ENCODE measurements around the gene CD2.
A peak's percentile ranks its signal among the peaks of the same experiment; 100 is the strongest.

CD2 gene

DNA sequence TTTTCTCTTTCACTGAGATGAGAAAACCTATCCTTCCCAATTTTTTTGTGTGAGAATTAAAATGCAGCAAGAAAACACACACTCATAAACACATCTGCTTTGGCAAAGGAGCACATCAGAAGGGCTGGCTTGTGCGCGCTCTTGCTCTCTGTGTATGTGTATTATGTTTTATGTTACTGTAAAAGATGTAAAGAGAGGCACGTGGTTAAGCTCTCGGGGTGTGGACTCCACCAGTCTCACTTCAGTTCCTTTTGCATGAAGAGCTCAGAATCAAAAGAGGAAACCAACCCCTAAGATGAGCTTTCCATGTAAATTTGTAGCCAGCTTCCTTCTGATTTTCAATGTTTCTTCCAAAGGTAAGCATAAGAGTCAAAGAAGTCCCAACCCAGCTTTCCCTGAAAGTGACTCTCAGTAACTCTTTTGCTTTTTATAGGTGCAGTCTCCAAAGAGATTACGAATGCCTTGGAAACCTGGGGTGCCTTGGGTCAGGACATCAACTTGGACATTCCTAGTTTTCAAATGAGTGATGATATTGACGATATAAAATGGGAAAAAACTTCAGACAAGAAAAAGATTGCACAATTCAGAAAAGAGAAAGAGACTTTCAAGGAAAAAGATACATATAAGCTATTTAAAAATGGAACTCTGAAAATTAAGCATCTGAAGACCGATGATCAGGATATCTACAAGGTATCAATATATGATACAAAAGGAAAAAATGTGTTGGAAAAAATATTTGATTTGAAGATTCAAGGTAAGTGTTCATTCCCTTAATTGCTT, at the start of gene CD2:
Gene CD2, plus strand, starts transcription at position 233 of the 780 bp plus-strand sequence. Its CDS starts 63 bp downstream, at position 296.
- Mint-ChIP-seq H3K9me3 (no peaks in the 10 kb centered on the region), H3K36me3 (peaks cover 56% of the 10 kb centered on the region), H3K4me3 (peak within 1 kb of the TSS; percentile 93), H3K4me1 (peaks cover 36% of the 10 kb centered on the region), H3K27ac (peak within 1 kb of the TSS; percentile 99)
- ATAC-seq (peak; percentile 86), DNase-seq (ENCODE audit: low spot score in 2 of 2) (peak in 1 of 2 donors; percentile 79)

GRCh38 chr1:116706123-116706522, 48.1 kb upstream of the CD2 start:
- no peak for DNase-seq (ENCODE audit: low spot score in 2 of 2)
- no peak for ATAC-seq
- H3K4me3 Mint-ChIP-seq, result no peak overlapping the region
- no peak overlapping the region for H3K27ac Mint-ChIP-seq
- no peaks in the 10 kb centered on the region for H3K36me3 Mint-ChIP-seq
- no peaks in the 10 kb centered on the region for H3K4me1 Mint-ChIP-seq
- peaks cover 2% of the 10 kb centered on the region for H3K9me3 Mint-ChIP-seq

- DNase-seq (ENCODE audit: low spot score in 2 of 2), result no peak
- Mint-ChIP-seq H3K4me3 (no peak overlapping the region), H3K9me3 (peaks cover 2% of the 10 kb centered on the region), H3K27ac (no peak overlapping the region), H3K4me1 (no peaks in the 10 kb centered on the region), H3K36me3 (no peaks in the 10 kb centered on the region)
- ATAC-seq, result no peak
Observed at GRCh38 chr1:116706841-116707240, 47.4 kb upstream of the CD2 start.

GRCh38 chr1:116708255-116708900, 45.9 kb upstream of the CD2 start:
- H3K27ac Mint-ChIP-seq, result no peak overlapping the region
- peaks cover 2% of the 10 kb centered on the region for H3K9me3 Mint-ChIP-seq
- DNase-seq (ENCODE audit: low spot score in 2 of 2), result no peak
- H3K36me3 Mint-ChIP-seq, result no peaks in the 10 kb centered on the region
- H3K4me3 Mint-ChIP-seq, result no peak overlapping the region
- peaks cover 9% of the 10 kb centered on the region for H3K4me1 Mint-ChIP-seq
- ATAC-seq, result no peak

- Mint-ChIP-seq H3K9me3 (no peaks in the 10 kb centered on the region), H3K27ac (no peak overlapping the region), H3K4me3 (no peak overlapping the region), H3K4me1 (peaks cover 9% of the 10 kb centered on the region), H3K36me3 (no peaks in the 10 kb centered on the region)
- DNase-seq (ENCODE audit: low spot score in 2 of 2) (no peak), ATAC-seq (no peak)
Observed at GRCh38 chr1:116709666-116710167, 44.5 kb upstream of the CD2 start.

DNA sequence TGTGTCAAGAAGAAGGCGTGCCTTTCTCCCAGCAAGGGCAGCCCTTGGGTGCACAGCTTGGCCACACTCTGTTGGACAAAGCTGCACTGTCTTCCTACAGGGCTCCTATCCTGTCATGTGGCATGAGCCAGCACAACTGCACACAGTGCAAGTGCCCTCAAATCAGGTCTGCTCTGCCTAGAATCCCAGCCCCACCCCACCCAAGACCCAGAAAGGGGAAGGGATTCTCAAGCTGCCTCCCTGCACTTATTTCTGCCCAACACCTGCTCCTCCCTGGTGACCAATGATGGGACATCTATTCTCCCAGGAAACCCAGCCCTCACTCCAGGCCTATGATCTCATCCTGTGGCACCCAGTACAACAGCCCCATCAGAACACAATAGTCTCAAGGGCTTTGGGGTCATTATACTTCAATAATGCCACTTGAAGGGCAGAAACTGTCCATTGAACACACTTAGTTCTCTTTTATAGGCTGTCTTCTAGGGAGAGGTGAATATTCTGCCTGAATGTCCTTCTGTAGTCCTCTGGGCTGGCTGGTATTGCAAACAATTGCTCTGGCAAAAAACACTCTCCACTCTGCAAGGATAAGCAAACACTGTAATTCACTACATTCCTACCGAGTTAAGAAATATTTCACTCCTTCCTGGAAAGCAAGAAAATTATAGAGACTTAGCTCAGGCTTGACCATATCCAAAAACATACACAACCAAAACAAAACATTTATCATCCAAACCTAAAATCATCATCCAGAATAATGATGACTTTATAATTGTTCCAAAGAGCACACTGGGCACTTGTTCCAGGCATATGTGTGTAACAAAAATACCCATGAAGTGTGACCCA, 43.6 kb upstream of the CD2 start:
- Mint-ChIP-seq H3K27ac (peak overlapping the region; percentile 1), H3K4me1 (peaks cover 9% of the 10 kb centered on the region), H3K36me3 (no peaks in the 10 kb centered on the region), H3K9me3 (no peaks in the 10 kb centered on the region), H3K4me3 (no peak overlapping the region)
- DNase-seq (ENCODE audit: low spot score in 2 of 2) (no peak), ATAC-seq (no peak)

DNA sequence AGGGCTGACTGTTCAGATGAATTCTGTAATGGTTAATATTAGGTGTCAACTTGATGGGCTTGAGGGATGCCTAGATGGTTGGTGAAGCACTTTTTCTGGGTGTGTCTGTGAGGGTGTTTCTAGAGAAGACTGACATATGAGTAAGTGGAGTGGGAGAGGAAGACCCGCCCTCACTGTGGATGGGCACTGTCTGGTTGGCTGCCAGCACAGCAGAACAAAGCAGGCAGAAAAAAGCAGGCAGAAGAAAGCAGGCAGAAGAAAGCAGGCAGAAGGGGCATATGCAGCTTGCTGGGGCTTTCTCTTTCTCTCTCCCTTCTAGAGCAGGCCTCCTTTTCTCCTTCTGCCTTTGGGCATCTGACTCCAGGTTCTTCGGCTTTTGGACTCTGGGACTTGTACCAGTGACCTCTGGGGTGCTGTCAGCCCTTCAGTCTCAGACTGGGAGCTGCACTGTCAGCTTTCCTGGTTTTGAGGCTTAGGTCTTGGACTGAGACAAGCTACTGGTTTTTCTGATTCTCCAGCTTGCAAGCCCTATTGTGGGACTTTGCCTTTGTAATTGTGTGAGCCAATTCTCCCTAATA, 42.9 kb upstream of the CD2 start:
- DNase-seq (ENCODE audit: low spot score in 2 of 2) (no peak), ATAC-seq (peak; percentile 76)
- H3K4me1 Mint-ChIP-seq, result peaks cover 9% of the 10 kb centered on the region
- H3K4me3 Mint-ChIP-seq, result no peak overlapping the region
- no peaks in the 10 kb centered on the region for H3K9me3 Mint-ChIP-seq
- peak overlapping the region; percentile 1 for H3K27ac Mint-ChIP-seq
- H3K36me3 Mint-ChIP-seq, result no peaks in the 10 kb centered on the region

DNA sequence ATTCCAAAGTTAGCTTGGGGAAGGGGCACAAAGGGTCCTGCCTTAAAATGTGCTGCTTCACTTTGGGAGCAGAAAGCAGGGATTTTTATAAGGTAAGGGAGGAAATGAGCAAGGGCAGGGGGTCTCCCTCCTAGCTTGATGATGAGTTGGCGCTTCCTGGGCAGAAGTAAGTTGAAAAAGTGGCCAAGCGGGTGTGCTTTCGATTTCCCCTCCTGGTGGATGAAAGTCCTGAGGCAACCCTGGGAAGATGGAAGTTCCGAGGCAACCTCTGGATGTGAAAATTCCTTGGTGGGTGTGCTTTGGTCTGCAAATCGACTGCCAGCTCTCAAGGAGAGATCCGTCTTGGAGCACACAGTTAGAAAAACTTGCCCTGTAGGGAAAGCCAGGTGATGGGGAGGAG, 41.7 kb upstream of the CD2 start:
- Mint-ChIP-seq H3K9me3 (no peaks in the 10 kb centered on the region), H3K4me3 (no peak overlapping the region), H3K36me3 (no peaks in the 10 kb centered on the region), H3K4me1 (peaks cover 9% of the 10 kb centered on the region), H3K27ac (no peak overlapping the region)
- DNase-seq (ENCODE audit: low spot score in 2 of 2), result no peak
- no peak for ATAC-seq

- H3K27ac Mint-ChIP-seq, result no peak overlapping the region
- no peaks in the 10 kb centered on the region for H3K9me3 Mint-ChIP-seq
- DNase-seq (ENCODE audit: low spot score in 2 of 2) (no peak), ATAC-seq (no peak)
- peaks cover 9% of the 10 kb centered on the region for H3K4me1 Mint-ChIP-seq
- H3K36me3 Mint-ChIP-seq, result no peaks in the 10 kb centered on the region
- no peak overlapping the region for H3K4me3 Mint-ChIP-seq
Observed at GRCh38 chr1:116713474-116713873, 40.8 kb upstream of the CD2 start.

- Mint-ChIP-seq H3K27ac (no peak overlapping the region), H3K36me3 (no peaks in the 10 kb centered on the region), H3K9me3 (no peaks in the 10 kb centered on the region), H3K4me1 (peaks cover 9% of the 10 kb centered on the region), H3K4me3 (no peak overlapping the region)
- DNase-seq (ENCODE audit: low spot score in 2 of 2), result no peak
- ATAC-seq, result no peak
Observed at GRCh38 chr1:116716391-116716790, 37.8 kb upstream of the CD2 start.

- H3K4me3 Mint-ChIP-seq, result no peak overlapping the region
- no peaks in the 10 kb centered on the region for H3K9me3 Mint-ChIP-seq
Observed at GRCh38 chr1:116717318-116717717, 36.9 kb upstream of the CD2 start.

DNA sequence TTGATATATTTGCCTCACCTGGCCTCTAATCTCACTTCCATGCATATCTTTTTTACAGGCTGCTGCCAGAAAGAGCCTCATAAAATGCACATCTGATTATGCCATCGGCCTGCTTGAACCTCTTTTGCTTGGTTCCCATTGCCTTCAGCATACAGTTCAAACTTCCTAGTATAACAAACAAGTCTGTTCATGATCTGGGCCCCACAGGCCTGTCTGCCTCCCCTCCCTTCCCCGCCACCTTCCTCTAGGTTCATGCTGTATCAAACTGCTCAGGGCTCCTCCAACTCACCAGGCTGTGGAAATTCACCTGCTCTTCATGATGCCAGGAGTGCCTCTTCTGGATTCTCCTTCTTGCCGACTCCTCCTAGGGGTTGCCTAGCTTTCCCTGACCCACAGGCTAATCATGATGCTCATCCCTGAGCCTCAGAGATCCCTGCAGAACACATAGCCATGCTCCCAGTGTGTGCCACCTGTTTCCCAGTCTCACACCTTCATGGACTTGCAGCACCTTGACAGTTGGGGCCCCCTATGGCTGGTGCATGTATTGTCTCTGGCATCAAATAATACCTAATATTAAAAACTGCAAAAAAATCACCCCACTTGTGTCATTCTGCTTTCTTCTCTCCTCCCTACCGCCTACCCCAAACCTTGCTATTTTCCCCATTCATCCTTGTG, 33.7 kb upstream of the CD2 start:
- ATAC-seq, result no peak
- no peak overlapping the region for H3K4me3 Mint-ChIP-seq
- H3K4me1 Mint-ChIP-seq, result peaks cover 6% of the 10 kb centered on the region
- no peaks in the 10 kb centered on the region for H3K36me3 Mint-ChIP-seq
- no peak for DNase-seq (ENCODE audit: low spot score in 2 of 2)
- H3K9me3 Mint-ChIP-seq, result no peaks in the 10 kb centered on the region
- no peak overlapping the region for H3K27ac Mint-ChIP-seq

More at GRCh38 chr1:116717318-116717717, 36.9 kb upstream of the CD2 start:
- ATAC-seq (no peak), DNase-seq (ENCODE audit: low spot score in 2 of 2) (no peak)
- Mint-ChIP-seq H3K4me1 (peaks cover 5% of the 10 kb centered on the region), H3K27ac (no peak overlapping the region), H3K36me3 (no peaks in the 10 kb centered on the region)

- no peak for ATAC-seq
- no peaks in the 10 kb centered on the region for H3K36me3 Mint-ChIP-seq
- no peak for DNase-seq (ENCODE audit: low spot score in 2 of 2)
- H3K4me1 Mint-ChIP-seq, result peaks cover 9% of the 10 kb centered on the region
- no peaks in the 10 kb centered on the region for H3K9me3 Mint-ChIP-seq
- no peak overlapping the region for H3K4me3 Mint-ChIP-seq
- no peak overlapping the region for H3K27ac Mint-ChIP-seq
Observed at GRCh38 chr1:116721039-116721405, 33.2 kb upstream of the CD2 start.

DNA sequence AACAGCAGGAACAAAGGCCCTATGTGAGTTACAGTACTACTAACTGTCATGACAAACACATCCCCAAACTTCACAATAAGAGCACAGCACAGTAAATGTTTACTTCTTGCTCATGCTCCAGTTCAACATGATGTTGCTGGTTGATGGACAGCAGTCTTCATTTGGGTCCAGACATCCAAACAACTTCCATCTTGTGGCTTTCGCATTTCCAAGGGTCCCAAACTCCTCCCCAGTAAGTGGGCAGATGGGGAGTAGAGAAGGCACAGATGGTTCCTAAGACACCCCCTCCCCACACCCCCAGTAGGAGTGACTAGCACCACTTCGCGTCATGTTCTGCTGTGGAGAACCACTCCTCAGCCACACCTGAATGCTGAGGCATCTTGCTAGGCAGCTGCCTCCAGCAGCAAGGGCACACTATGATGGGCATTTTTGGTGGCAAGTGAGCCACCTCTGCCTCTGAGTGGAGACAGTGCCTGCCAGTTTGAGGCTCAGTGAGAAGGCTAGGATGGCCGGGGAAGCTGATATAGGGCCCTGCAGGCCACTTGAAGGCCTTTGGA, 32.7 kb upstream of the CD2 start:
- H3K4me3 Mint-ChIP-seq, result no peak overlapping the region
- ATAC-seq (no peak), DNase-seq (ENCODE audit: low spot score in 2 of 2) (no peak)
- H3K27ac Mint-ChIP-seq, result no peak overlapping the region
- H3K9me3 Mint-ChIP-seq, result no peaks in the 10 kb centered on the region
- peaks cover 14% of the 10 kb centered on the region for H3K4me1 Mint-ChIP-seq
- no peaks in the 10 kb centered on the region for H3K36me3 Mint-ChIP-seq
